Lower lobe of right lung (tissue), 2 donors: ENCODE measurements around the gene CLCN5. TPM values are rescaled to one million over a fixed set of nuclear protein-coding genes. Genes with fewer than 3 reads are reported as not detected.

Source experiments
- ATAC-seq, 2 donors: fragments of 200-7000 bp; cut with Tn5 transposase; one replicate each; pipeline ENCODE4 v1.9.1; 2020 to 2022; ENCODE audit warnings: mild to moderate bottlenecking in 2 of 2, moderate library complexity in 2 of 2
- DNase-seq: peaks from one replicate; pipeline ENCODE4 v3.0.0-alpha.2; 2020
- H3K27ac ChIP-seq: fragments of 200-600 bp; one replicate; pipeline ENCODE4 v1.8.0; 2022
- H3K27me3 ChIP-seq: fragments of 200-600 bp; one replicate; pipeline ENCODE4 v1.8.0; 2022; ENCODE audit warnings: low read depth
- H3K36me3 ChIP-seq: fragments of 200-600 bp; one replicate; pipeline ENCODE4 v1.8.0; 2022; ENCODE audit warnings: mild to moderate bottlenecking
- H3K4me1 ChIP-seq: fragments of 200-600 bp; one replicate; pipeline ENCODE4 v1.8.0; 2022
- H3K4me3 ChIP-seq: fragments of 200-600 bp; one replicate; pipeline ENCODE4 v1.8.0; 2022; ENCODE audit warnings: mild to moderate bottlenecking
- H3K9me3 ChIP-seq: fragments of 200-600 bp; one replicate; pipeline ENCODE4 v1.8.0; 2022
- intact Hi-C: fragments of 100-400 bp; cut with DNase I; formaldehyde crosslinking; loops from one replicate; pipeline ENCODE4 v1.11.0; 2022
- total RNA-seq: library from RNA; stranded (reverse); fragmentation: NEBNext Ultra II Directional; extraction: Animal tissue kit (Norgen Biotek cat#: 25700); gene quantifications from one replicate; pipeline ENCODE4 v1.2.1, GENCODE V29; 2021
- TF ChIP-seq, protein P1 (sequence below): fragments of 200-600 bp; IDR thresholded peaks from one replicate; pipeline ENCODE4 v1.8.0; 2022; ENCODE audit warnings: antibody characterized with exemption, mild to moderate bottlenecking
- donor health status: DM: no; HTN: yes; CAD: no; lungs with severe emphysema.

The CLCN5 gene
- total RNA-seq, 1 donor from 2014 or later = 12.9 TPM

DNA sequence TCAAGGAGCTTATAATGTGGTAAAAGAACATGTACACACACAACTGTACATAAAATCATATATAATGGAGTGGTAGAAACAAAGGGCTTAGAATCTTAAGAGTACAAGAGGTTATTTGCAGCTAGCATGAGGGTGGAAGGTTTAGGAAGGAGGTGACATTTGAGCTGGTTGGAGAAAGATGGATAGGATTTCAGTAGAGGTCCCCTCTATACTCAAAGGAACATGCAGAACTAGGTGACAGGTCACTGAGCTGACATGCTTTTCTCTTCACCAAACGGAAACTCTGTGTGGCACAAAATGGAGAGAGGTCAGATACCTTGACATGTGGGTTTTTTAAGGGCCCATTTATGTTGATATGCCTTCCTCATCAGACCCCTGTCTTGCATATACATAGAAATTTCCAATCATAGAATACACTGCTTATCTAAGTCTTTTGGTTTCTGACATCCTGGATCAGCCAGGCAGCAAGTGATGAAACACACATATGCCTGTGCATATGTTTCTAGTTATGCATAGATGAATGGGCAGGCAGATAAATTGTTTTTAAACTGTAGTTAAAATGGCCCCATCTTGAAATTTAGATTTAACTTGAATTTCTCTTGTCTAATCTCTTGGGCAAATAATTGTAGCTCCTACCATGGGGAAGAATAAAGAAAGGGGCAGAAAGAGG lies 29.3 kb downstream of the CLCN5 start:
- Histone ChIP-seq H3K9me3 (no peaks in the 10 kb centered on the region), H3K4me1 (no peaks in the 10 kb centered on the region), H3K4me3 (no peak overlapping the region), H3K27ac (no peak overlapping the region), H3K36me3 (no peaks in the 10 kb centered on the region), H3K27me3 (no peaks in the 10 kb centered on the region)
- DNase-seq (no peak), ATAC-seq (no peak)
- intact Hi-C loops = no loop called here
- TF ChIP-seq, protein P1, sequence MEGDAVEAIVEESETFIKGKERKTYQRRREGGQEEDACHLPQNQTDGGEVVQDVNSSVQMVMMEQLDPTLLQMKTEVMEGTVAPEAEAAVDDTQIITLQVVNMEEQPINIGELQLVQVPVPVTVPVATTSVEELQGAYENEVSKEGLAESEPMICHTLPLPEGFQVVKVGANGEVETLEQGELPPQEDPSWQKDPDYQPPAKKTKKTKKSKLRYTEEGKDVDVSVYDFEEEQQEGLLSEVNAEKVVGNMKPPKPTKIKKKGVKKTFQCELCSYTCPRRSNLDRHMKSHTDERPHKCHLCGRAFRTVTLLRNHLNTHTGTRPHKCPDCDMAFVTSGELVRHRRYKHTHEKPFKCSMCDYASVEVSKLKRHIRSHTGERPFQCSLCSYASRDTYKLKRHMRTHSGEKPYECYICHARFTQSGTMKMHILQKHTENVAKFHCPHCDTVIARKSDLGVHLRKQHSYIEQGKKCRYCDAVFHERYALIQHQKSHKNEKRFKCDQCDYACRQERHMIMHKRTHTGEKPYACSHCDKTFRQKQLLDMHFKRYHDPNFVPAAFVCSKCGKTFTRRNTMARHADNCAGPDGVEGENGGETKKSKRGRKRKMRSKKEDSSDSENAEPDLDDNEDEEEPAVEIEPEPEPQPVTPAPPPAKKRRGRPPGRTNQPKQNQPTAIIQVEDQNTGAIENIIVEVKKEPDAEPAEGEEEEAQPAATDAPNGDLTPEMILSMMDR = no peak

GRCh38 chrX:49956313-49956712 lies 33.9 kb downstream of the CLCN5 start:
- no peak for ATAC-seq
- TF ChIP-seq, protein P1 = no peak
- H3K9me3 ChIP-seq = no peaks in the 10 kb centered on the region
- intact Hi-C loops = no loop called here
- H3K27ac ChIP-seq = no peak overlapping the region
- H3K4me1 ChIP-seq = no peaks in the 10 kb centered on the region
- H3K4me3 ChIP-seq = no peak overlapping the region
- no peaks in the 10 kb centered on the region for H3K27me3 ChIP-seq
- H3K36me3 ChIP-seq = no peaks in the 10 kb centered on the region
- no peak for DNase-seq

GRCh38 chrX:49958727-49959485 lies 36.5 kb downstream of the CLCN5 start:
- ATAC-seq = no peak
- TF ChIP-seq, protein P1 = no peak
- Histone ChIP-seq H3K4me3 (no peak overlapping the region), H3K36me3 (no peaks in the 10 kb centered on the region), H3K27me3 (no peaks in the 10 kb centered on the region), H3K9me3 (no peaks in the 10 kb centered on the region), H3K4me1 (no peaks in the 10 kb centered on the region), H3K27ac (no peak overlapping the region)
- intact Hi-C loops = no loop called here
- no peak for DNase-seq

DNA sequence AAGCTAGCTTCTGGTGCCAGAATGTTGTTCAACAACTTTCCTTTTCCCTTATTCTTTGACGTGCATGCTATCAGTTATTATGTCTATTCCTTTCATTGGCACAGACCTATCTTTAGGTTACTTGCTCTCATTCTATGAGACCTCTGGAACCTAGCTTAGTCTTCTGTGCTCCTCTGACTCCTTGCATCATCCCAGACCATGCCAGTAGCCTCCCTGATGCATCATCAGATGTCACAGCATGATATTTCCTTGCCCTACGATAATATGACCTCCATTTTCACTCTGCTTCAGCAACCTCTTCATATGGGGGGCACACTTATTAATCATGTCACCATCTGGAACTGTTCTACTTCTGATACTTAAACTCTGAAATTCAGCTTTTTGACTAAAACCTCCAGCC lies 37.2 kb downstream of the CLCN5 start:
- TF ChIP-seq, protein P1 = no peak
- no peak overlapping the region for H3K27ac ChIP-seq
- ATAC-seq (no peak), DNase-seq (no peak)
- intact Hi-C loops = no loop called here
- H3K9me3 ChIP-seq = no peaks in the 10 kb centered on the region
- no peaks in the 10 kb centered on the region for H3K36me3 ChIP-seq
- no peak overlapping the region for H3K4me3 ChIP-seq
- H3K4me1 ChIP-seq = no peaks in the 10 kb centered on the region
- no peaks in the 10 kb centered on the region for H3K27me3 ChIP-seq

DNA sequence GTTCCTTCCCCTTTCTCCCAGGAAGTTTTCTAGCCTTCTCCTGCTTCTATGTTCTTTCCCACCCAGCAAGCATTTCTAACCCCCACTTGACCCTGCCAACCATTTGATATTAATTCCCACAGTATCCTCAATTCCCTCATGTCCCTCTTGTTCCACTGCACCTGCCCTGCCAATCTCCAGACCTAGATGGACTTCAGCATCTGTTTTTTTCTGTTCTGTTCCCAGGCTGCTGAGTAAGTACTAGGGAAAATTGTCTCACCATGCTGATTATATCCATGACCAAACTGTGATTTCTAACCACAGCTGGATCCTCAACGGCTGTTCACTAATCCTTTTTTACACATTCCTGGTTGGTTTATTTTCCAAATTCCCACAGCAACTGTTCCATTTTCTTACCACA lies 37.7 kb downstream of the CLCN5 start:
- Histone ChIP-seq H3K36me3 (no peaks in the 10 kb centered on the region), H3K27me3 (no peaks in the 10 kb centered on the region)

More for the DNA sequence above, 37.7 kb downstream of the CLCN5 start:
- H3K4me3 ChIP-seq = no peak overlapping the region
- ATAC-seq (no peak), DNase-seq (no peak)
- intact Hi-C loops = no loop called here
- H3K27ac ChIP-seq = no peak overlapping the region
- H3K4me1 ChIP-seq = no peaks in the 10 kb centered on the region
- TF ChIP-seq, protein P1 = no peak
- H3K9me3 ChIP-seq = no peaks in the 10 kb centered on the region
